KMS-11 (cell line): ENCODE results near the gene DAP.
A peak's percentile ranks its signal among the peaks of the same experiment; 100 is the strongest.

Experiments
- H2AFZ ChIP-seq: fragments of 200-600 bp; sonication (generic); 2 replicates; pipeline ENCODE4 v1.6.1; 2016; ENCODE audit warnings: antibody characterized with exemption, mixed run types, low read depth
- H3K27ac ChIP-seq: fragments of 200-600 bp; sonication (generic); 2 replicates; pipeline ENCODE4 v1.6.1; 2016; ENCODE audit warnings: mild to moderate bottlenecking, mixed run types
- H3K27me3 ChIP-seq: fragments of 200-600 bp; sonication (generic); 2 replicates; pipeline ENCODE4 v1.6.1; 2017; ENCODE audit warnings: mild to moderate bottlenecking, low read depth, mixed run types, moderate library complexity; ENCODE audit not compliant: insufficient read depth
- H3K36me3 ChIP-seq: fragments of 200-600 bp; sonication (generic); 2 replicates; pipeline ENCODE4 v1.6.1; 2017; ENCODE audit warnings: mild to moderate bottlenecking, mixed run types; ENCODE audit not compliant: insufficient read depth
- H3K4me1 ChIP-seq: fragments of 200-600 bp; sonication (generic); 2 replicates; pipeline ENCODE4 v1.6.1; 2016; ENCODE audit warnings: mild to moderate bottlenecking, low read depth, mixed run types; ENCODE audit not compliant: poor library complexity, severe bottlenecking
- H3K4me2 ChIP-seq: fragments of 200-600 bp; sonication (generic); 2 replicates; pipeline ENCODE4 v1.7.0; 2016; ENCODE audit warnings: mild to moderate bottlenecking, mixed run types
- H3K4me3 ChIP-seq: fragments of 200-600 bp; sonication (generic); IDR thresholded peaks from 2 replicates; pipeline ENCODE4 v1.6.1; 2017; ENCODE audit warnings: low read depth, low read length, mixed read lengths; ENCODE audit not compliant: insufficient read depth
- H3K79me2 ChIP-seq: fragments of 200-600 bp; sonication (generic); 2 replicates; pipeline ENCODE4 v1.6.1; 2016; ENCODE audit warnings: low read depth, mixed run types; ENCODE audit not compliant: insufficient read depth
- H3K9ac ChIP-seq: fragments of 200-600 bp; sonication (generic); 2 replicates; pipeline ENCODE4 v1.6.1; 2016; ENCODE audit warnings: mild to moderate bottlenecking, mixed run types
- H4K20me1 ChIP-seq: fragments of 200-600 bp; sonication (generic); 2 replicates; pipeline ENCODE4 v1.6.1; 2016; ENCODE audit warnings: mild to moderate bottlenecking, mixed run types; ENCODE audit not compliant: insufficient read depth
- CTCF ChIP-seq: fragments of 200-600 bp; sonication (generic); conservative IDR thresholded peaks from 2 replicates; pipeline ENCODE4 v1.6.1; 2017; ENCODE audit warnings: low read depth, mild to moderate bottlenecking, antibody characterized with exemption, low read length, moderate library complexity, mixed read lengths

DAP gene

GRCh38 chr5:10759111-10759510 lies 1.9 kb downstream of the DAP start:
- no peak overlapping the region for H2AFZ ChIP-seq
- H4K20me1 ChIP-seq: no peaks in the 10 kb centered on the region
- H3K79me2 ChIP-seq: peaks cover 40% of the 10 kb centered on the region
- H3K4me3 ChIP-seq: no peak overlapping the region
- H3K27me3 ChIP-seq: no peaks in the 10 kb centered on the region
- H3K9ac ChIP-seq: no peak overlapping the region
- H3K4me1 ChIP-seq: peaks cover 41% of the 10 kb centered on the region
- no peaks in the 10 kb centered on the region for H3K36me3 ChIP-seq
- H3K4me2 ChIP-seq: peak overlapping the region; percentile 85
- H3K27ac ChIP-seq: no peak overlapping the region
- no peak for TF ChIP-seq CTCF

GRCh38 chr5:10757922-10758555 lies 3.0 kb downstream of the DAP start:
- no peaks in the 10 kb centered on the region for H3K27me3 ChIP-seq
- H3K27ac ChIP-seq: no peak overlapping the region
- no peak overlapping the region for H3K9ac ChIP-seq
- TF ChIP-seq CTCF: no peak
- H3K36me3 ChIP-seq: no peaks in the 10 kb centered on the region
- H3K4me2 ChIP-seq: no peak overlapping the region
- no peaks in the 10 kb centered on the region for H4K20me1 ChIP-seq
- H3K4me3 ChIP-seq: no peak overlapping the region
- peaks cover 30% of the 10 kb centered on the region for H3K4me1 ChIP-seq
- peaks cover 49% of the 10 kb centered on the region for H3K79me2 ChIP-seq
- no peak overlapping the region for H2AFZ ChIP-seq

- H3K36me3 ChIP-seq: no peaks in the 10 kb centered on the region
- no peak overlapping the region for H2AFZ ChIP-seq
- no peak overlapping the region for H3K4me2 ChIP-seq
- TF ChIP-seq CTCF: no peak
- H3K79me2 ChIP-seq: peaks cover 49% of the 10 kb centered on the region
- no peaks in the 10 kb centered on the region for H3K27me3 ChIP-seq
- H4K20me1 ChIP-seq: no peaks in the 10 kb centered on the region
- H3K27ac ChIP-seq: no peak overlapping the region
- no peak overlapping the region for H3K4me3 ChIP-seq
- H3K4me1 ChIP-seq: peaks cover 20% of the 10 kb centered on the region
- no peak overlapping the region for H3K9ac ChIP-seq
These were observed 4.0 kb downstream of the DAP start for GRCh38 chr5:10757043-10757442.

- H3K36me3 ChIP-seq: no peaks in the 10 kb centered on the region
- no peak overlapping the region for H3K27ac ChIP-seq
- no peak overlapping the region for H3K9ac ChIP-seq
- no peak overlapping the region for H2AFZ ChIP-seq
- no peaks in the 10 kb centered on the region for H3K27me3 ChIP-seq
- H3K4me1 ChIP-seq: peaks cover 16% of the 10 kb centered on the region
- peaks cover 49% of the 10 kb centered on the region for H3K79me2 ChIP-seq
- no peaks in the 10 kb centered on the region for H4K20me1 ChIP-seq
- no peak for TF ChIP-seq CTCF
- no peak overlapping the region for H3K4me2 ChIP-seq
- no peak overlapping the region for H3K4me3 ChIP-seq
These were observed 4.5 kb downstream of the DAP start for GRCh38 chr5:10756549-10756948.
